Measurements from ENCODE around the gene TCP1.

- TF ChIP-seq CTCF (IDR thresholded peaks at IDR 0.05; ENCODE audit: low read length) (no peak), EZH2 (optimal IDR thresholded peaks at IDR 0.05; ENCODE audit: low read depth, low read length) (no peak), EZH2phosphoT487 (IDR thresholded peaks at IDR 0.05; ENCODE audit: low read length) (no peak)
Measured at GRCh38 chr6:159729598-159730331, 59.6 kb downstream of the TCP1 start.
